GM18520 (cell line): ENCODE measurements around the gene CACNA2D3.

Experiments
- ATAC-seq: cut with Tn5 transposase; IDR thresholded peaks from one replicate; pipeline ENCODE4 v1.9.1; 2021; ENCODE audit not compliant: unreplicated experiment

CACNA2D3 gene

GRCh38 chr3:54361746-54362283, 239.5 kb downstream of the CACNA2D3 start:
- ATAC-seq, result no peak

GRCh38 chr3:54366007-54366750, 243.8 kb downstream of the CACNA2D3 start:
- no peak for ATAC-seq

GRCh38 chr3:54366839-54367238, 244.5 kb downstream of the CACNA2D3 start:
- ATAC-seq, result no peak

- no peak for ATAC-seq
Observed at GRCh38 chr3:54372232-54372631, 249.9 kb downstream of the CACNA2D3 start.

- ATAC-seq, result no peak
Observed at GRCh38 chr3:54374214-54374852, 252.0 kb downstream of the CACNA2D3 start.

- ATAC-seq, result no peak
Observed at GRCh38 chr3:54376142-54376807, 253.9 kb downstream of the CACNA2D3 start.

GRCh38 chr3:54376939-54377578, 254.7 kb downstream of the CACNA2D3 start:
- no peak for ATAC-seq

- ATAC-seq, result no peak
Observed at GRCh38 chr3:54378184-54378583, 255.8 kb downstream of the CACNA2D3 start.

- no peak for ATAC-seq
Observed at GRCh38 chr3:54384279-54384678, 261.9 kb downstream of the CACNA2D3 start.

GRCh38 chr3:54390582-54390981, 268.2 kb downstream of the CACNA2D3 start:
- ATAC-seq, result no peak

- ATAC-seq, result no peak
Observed at GRCh38 chr3:54393150-54393549, 270.8 kb downstream of the CACNA2D3 start.

GRCh38 chr3:54408328-54408727, 286.0 kb downstream of the CACNA2D3 start:
- ATAC-seq, result no peak

GRCh38 chr3:54421943-54422342, 299.6 kb downstream of the CACNA2D3 start:
- no peak for ATAC-seq

- ATAC-seq, result no peak
Observed at GRCh38 chr3:54424292-54424691, 301.9 kb downstream of the CACNA2D3 start.

- no peak for ATAC-seq
Observed at GRCh38 chr3:54426381-54426780, 304.0 kb downstream of the CACNA2D3 start.

GRCh38 chr3:54427501-54427900, 305.1 kb downstream of the CACNA2D3 start:
- no peak for ATAC-seq

- no peak for ATAC-seq
Observed at GRCh38 chr3:54427941-54428871, 305.9 kb downstream of the CACNA2D3 start.

GRCh38 chr3:54432975-54433374, 310.6 kb downstream of the CACNA2D3 start:
- no peak for ATAC-seq

- ATAC-seq, result no peak
Observed at GRCh38 chr3:54433846-54434245, 311.5 kb downstream of the CACNA2D3 start.

- ATAC-seq, result no peak
Observed at GRCh38 chr3:54434756-54435155, 312.4 kb downstream of the CACNA2D3 start.
